CD4-positive, alpha-beta T cell treated with Interleukin-17A for 4 hours (primary cell): Measurements from ENCODE around the gene SLC9A8.

Source experiments
- DNase-seq: peaks from one replicate; pipeline ENCODE4 v3.0.0-alpha.2; 2020; ENCODE audit warnings: mixed read lengths

The SLC9A8 gene

GRCh38 chr20:49814057-49814694 is 1.5 kb downstream of the SLC9A8 start:
- no peak for DNase-seq

DNA sequence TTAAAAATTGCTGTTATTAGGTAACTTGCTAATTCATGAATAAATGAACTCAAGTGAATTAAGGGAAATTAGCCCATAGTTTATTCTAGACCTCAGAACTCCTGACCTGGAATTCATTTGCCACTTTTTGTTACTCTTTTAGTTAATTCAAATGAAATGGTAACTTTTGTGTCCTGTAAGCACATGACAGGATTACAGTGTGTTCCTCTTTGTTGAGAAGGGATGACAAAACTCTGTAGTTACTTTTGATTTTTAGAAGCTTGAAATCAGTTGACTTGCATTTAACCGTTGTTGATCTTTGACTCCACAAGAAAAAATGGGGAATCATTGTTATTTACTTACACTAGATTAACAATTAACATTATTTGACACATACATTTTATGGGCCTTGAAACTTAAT is 6.2 kb downstream of the SLC9A8 start:
- no peak for DNase-seq

DNA sequence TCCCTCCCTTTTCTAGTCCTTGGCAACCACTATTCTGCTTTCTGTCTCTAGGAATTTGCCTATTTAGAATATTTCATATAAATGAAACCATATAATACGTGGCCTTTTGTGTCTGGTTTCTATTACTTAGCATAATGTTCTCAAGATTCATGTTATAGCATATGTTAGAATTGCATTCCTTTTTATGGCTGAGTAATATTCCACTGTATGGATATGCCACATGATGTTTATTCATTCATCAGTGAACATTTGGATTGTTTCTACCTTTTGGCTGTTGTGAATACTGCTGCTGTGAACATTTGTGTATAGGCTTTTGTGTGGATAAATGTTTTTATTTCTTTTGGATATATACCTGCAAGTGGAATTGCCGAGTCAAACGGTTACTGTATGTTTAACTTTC is 7.1 kb downstream of the SLC9A8 start:
- no peak for DNase-seq

DNA sequence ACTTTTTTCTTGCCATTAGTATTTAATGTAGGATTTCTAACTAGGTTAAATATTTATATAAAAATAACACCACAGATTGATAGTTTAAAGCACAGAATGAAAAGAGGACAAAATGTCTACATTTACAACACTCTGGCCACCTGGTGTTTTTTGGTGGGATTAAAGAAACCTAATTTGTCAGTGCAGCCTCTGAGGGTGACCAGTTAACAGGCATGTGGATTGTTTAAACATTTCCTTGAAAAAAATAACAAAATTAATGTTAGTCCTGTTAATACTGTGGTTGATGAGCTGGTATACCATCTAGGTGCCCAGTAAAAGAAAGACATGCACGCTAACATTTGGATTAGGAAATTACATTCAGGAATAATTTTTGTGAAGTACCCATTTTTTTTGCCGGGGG is 8.8 kb downstream of the SLC9A8 start:
- DNase-seq = no peak

- peak; percentile 16 for DNase-seq
These were observed 9.3 kb downstream of the SLC9A8 start for GRCh38 chr20:49821870-49822331.

DNA sequence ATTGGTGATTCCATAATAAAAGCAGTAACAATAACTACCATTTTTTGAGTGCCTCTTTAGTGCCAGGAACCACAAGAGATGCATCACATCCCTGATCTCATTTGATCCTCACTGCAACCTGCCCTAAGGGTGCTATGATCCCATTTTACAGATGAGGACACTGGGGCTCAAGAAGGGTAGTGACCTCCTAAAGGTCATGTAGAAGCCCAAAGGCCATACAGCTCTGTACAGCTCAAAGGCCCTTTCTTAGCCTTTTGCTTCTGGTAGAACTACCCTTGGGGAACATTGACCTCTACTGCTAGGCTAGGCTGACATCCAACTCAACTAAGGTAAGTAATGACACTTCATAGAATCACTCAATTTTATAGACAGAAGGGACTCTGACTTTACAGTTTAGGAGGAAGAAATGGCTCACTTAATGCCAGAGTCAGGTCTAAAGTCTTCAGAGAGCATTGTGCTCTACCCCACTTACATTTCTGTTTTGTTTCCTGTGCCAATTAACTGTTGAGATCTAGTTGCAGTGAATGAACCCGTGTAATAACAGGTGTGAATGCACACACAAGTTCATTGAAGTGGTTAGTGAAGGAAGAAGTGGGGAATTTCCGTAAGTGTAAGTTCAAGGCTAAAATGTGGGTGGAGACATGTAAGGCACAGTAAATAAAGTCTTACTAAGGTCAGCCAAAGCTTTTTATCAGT is 10.7 kb downstream of the SLC9A8 start:
- peak; percentile 13 for DNase-seq

GRCh38 chr20:49824206-49824605 is 11.6 kb downstream of the SLC9A8 start:
- no peak for DNase-seq

DNA sequence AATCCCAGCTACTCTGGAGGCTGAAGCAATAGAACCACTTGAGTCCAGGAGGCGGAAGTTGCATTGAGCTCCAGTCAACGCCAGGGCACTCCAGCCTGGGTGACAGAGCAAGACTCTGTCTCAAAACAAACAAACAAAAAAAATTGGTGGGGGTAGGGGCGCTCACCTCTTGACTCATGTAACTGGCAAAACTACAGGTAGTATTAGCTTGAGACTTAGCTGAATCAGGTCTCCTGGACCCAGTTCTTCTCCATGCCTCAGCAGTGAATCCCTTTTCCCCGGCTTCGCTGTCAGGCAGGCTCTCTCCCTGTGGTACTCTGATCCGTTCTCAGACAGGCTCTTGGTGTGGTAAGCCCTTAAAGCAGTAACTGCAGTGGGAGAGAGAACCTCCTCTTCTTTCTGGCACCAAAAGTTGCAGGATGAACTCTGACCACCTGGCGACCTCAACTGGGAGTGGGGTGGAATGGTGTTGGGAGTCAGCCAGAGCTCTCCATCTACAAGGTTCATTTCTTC is 12.9 kb downstream of the SLC9A8 start:
- DNase-seq = no peak

GRCh38 chr20:49831022-49831769 is 18.6 kb downstream of the SLC9A8 start:
- DNase-seq = no peak

DNA sequence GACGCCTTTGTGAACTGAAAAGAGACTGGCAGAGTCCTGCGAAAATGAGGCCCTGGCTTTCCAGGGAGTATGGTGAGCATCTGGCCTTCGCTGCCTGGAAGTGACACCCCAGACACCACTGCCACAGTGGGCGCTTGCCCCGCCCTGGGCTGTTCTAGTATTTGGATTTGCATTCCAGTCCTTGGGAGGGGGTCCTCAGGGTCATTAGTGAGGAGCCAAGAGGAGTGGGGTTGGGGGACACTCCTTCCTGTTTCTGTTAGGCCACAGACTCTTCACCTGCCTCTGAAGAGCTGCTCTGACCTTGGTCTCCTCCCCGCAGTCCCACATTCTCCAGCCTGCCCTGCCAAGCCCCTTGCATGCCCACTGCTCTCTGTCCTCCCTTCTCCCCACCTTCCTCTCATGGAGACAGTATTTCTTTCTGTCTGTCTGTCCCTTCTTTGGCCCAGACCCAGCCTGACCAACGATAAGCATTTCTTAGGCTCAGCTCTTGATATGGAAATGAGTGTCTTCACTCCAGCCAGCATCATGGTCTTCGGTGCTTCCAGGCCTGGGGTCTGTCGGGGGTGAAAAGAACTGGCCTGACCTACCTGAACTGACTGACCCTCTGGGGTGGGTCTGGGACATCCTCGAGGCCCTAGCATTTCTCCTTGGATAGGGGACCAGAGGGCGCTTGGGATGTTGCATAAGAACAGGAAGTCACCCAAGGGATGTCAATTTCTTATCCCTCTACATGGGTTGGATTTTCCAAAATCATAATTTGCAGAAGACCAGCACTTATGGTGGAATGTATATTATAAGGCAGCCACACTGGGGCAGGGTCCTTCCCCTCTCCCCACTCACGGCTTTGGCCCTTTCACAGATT is 19.4 kb downstream of the SLC9A8 start:
- no peak for DNase-seq

DNA sequence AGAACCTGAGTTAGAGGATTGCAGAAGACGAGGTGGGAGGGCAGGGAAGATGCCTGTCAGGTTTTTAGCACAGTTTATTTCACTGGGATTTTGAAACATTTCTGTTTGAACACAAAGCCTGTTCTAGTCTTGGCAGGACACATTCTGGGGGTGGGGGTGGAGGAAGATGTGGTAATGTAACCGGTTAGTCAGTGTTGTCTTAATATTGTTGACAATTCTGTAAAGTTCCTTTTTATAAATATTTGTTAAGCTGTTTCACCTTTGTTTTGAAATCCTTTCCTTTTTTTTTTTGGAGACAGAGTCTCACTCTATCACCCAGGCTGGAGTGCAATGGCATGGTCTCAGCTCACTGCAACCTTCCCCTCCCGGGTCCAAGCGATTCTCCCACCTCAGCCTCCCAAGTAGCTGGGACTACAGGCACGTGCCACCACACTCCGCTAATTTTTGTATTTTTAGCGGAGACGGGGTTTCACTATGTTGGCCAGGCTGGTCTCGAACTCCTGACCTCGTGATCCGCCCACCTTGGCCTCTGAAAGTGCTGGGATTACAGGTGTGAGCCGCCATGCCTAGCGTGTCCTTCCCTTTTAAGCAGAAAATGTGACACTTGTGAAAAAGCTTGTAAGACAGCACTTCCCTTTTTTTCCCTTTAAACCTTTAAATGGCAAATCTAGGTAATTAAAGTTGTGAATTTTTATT is 20.2 kb downstream of the SLC9A8 start:
- no peak for DNase-seq

DNA sequence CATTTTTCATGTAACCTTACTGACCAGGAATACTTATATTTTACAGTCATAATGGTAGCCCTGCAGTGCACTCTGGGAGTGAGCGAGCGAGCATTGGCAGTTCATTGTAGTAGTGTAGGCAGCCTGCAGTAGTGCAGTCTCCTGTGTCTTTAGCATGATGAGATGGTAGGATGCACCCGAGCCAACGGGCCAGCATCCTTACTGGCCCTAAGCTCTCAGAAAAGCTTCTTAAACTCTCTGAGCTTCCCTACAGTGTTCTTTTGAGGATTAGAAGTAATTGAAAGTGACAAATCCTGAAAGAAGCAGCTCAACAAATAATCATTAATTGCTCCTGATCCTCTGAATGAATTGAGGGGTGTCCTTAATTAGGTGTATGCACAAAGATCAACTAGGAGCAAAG is 20.9 kb downstream of the SLC9A8 start:
- DNase-seq = no peak

DNA sequence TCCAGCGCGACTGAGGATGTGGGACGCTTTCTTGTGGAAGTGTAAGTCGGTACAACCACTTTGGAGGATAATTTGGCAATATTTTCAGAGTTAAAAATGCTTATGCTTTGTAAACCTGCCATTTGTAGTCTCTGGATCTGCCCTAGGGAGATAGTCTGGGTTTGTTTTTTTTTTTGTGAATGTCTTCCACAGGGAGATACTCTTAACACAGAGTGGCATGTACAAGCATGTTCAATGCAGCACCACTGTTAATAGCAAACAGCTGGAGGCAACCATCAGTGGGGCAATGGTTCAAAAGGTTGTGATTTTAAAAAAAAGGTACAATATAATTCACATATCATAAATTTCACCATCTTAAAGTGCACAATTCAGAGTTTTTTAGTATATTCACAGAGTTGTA is 22.4 kb downstream of the SLC9A8 start:
- no peak for DNase-seq

GRCh38 chr20:49838546-49838945 is 25.9 kb downstream of the SLC9A8 start:
- DNase-seq = no peak

DNA sequence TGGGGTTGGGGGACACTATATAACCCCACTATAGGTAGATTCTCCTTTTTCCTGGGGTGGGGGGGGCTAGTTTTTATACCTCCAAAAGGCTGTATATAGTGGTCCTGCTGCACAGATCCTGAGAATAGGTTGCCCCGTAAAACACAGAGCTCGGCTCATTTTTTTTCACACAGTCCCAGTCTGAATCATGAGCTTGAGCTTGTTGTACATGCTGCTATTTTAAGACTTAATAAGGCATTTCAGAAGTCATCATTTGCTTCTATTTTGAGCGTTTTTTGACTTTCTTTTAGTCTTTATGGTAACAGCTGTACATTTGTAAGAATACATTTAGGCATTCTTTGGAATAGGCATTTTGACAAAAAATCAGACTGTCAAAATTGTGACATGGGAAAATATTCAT is 30.5 kb downstream of the SLC9A8 start:
- DNase-seq = no peak

DNA sequence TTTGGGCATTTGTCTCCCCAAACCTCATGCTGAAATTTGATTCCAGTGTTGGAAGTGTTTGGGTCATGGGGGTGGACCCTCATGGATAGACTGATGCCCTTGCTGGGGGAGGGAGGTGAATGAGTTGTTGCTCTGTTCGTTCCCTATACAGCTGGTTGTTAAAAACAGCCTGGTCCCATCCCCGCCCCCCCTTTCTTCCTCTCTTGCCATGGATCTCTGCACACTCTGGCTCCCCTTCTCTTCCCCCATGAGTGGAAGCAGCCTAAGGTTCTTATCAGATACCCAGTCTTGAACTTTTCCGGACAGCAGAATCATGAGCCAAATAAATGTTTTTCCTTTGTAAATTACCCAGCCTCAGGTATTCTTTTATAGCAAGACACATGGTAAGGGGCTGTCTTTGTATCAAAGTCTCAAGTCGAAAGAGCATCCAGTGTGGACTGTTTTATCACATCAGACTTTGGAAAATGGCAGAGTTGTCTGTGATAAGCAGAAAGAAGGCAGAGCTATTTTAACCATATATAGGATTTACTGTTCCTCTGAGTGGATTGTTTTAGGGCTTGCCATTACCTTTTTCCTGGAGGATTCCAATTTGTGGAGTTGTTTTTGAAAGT is 31.2 kb downstream of the SLC9A8 start:
- DNase-seq = no peak

DNA sequence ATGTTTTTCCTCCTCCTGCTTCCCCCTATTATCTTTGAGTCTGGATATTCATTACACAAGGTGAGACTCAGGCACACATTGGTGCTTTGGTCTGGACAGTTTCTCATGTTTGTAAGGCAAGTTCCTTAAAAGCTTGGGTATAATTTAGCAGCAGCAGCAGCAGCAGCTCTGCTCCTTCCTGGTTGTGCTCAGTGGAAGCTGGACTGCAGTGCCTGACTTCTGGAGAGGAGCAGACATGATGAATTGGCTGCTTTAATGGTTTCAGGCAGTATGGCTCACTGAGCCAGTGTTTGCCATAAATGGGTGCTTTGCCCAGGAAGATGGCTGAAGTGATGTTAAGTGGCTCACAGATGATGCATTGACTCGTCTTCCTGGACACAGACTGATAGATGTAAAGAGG is 32.4 kb downstream of the SLC9A8 start:
- DNase-seq = no peak

- DNase-seq = peak; percentile 71
These were observed 33.7 kb downstream of the SLC9A8 start for GRCh38 chr20:49846206-49846807.

DNA sequence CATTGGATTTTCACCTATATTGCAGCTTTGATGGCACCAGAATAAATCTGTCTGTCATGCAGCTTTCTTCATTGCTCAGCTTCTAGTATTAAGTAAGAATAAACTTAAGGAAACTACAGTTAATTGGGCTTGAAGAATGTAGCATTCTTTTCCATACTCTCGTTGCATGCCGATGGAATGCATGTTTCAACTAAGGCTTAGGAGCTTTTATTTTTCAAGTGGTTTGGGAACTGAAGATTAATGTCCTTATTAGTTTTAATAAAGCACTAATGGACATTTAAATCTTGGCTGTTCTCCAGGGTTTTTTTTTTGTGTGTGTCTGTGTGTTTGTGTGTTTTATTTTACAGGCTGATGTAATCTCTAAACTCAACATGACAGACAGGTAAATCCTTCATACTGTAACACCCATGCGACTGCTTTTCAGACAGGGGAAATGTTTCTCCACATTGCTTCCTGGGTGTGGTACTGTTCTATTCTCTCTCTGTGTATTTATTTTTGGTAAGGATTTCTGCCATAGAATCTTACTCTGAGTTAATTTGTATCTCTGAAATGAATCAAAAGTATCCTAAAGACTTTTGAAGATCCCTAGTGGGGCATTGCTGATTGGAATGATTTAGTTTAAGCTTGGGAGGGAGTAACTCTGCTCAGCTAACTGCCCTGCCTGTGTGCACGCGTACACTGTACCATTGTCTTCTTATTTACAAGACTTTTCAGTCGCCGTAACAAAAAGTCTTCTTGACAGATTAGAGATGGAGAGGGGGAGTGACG is 38.0 kb downstream of the SLC9A8 start:
- DNase-seq = no peak

GRCh38 chr20:49851231-49851705 is 38.6 kb downstream of the SLC9A8 start:
- DNase-seq = no peak
